Epithelial cell of proximal tubule (primary cell): Measurements from ENCODE around the gene BRD1. TPM values are rescaled to one million over a fixed set of nuclear protein-coding genes. Genes with fewer than 3 reads are reported as not detected.

ENCODE experiments used
- DNase-seq: peaks from one replicate; pipeline ENCODE4 v3.0.0-alpha.2; 2011; ENCODE audit warnings: low read depth
- H3K4me3 ChIP-seq: 2 replicates; pipeline ENCODE4 v1.5.1; 2011; ENCODE audit warnings: low read depth, mild to moderate bottlenecking, low read length
- CTCF ChIP-seq: conservative IDR thresholded peaks from 2 replicates; pipeline ENCODE4 v1.5.1; 2012; ENCODE audit warnings: low read depth, mild to moderate bottlenecking, low read length
- total RNA-seq: library from RNA; depleted of rRNA; stranded (reverse); fragments of >200 nt; gene quantifications from 2 replicates; pipeline ENCODE4 v1.2.3, GENCODE V29; 2015

The BRD1 gene
- total RNA-seq, 1 donor from 2014 or later = 41.8 TPM

- no peak for DNase-seq
- peak; percentile 13 for TF ChIP-seq CTCF
- H3K4me3 ChIP-seq = no peak overlapping the region
These were observed 34.2 kb upstream of the BRD1 start for GRCh38 chr22:49861642-49862495.

GRCh38 chr22:49858827-49859226 lies 31.2 kb upstream of the BRD1 start:
- no peak overlapping the region for H3K4me3 ChIP-seq
- no peak for TF ChIP-seq CTCF
- no peak for DNase-seq

GRCh38 chr22:49856766-49857618 lies 29.3 kb upstream of the BRD1 start:
- no peak for DNase-seq
- no peak for TF ChIP-seq CTCF
- no peak overlapping the region for H3K4me3 ChIP-seq

- no peak overlapping the region for H3K4me3 ChIP-seq
- DNase-seq = no peak
- no peak for TF ChIP-seq CTCF
These were observed 28.7 kb upstream of the BRD1 start for GRCh38 chr22:49856343-49856742.

GRCh38 chr22:49855251-49855911 lies 27.7 kb upstream of the BRD1 start:
- TF ChIP-seq CTCF = no peak
- peak overlapping the region; percentile 87 for H3K4me3 ChIP-seq
- no peak for DNase-seq

- DNase-seq = no peak
- H3K4me3 ChIP-seq = peak overlapping the region; percentile 87
- TF ChIP-seq CTCF = no peak
These were observed 26.5 kb upstream of the BRD1 start for GRCh38 chr22:49853981-49854831.
